Measurements from ENCODE around the gene RAC3. TPM values are rescaled to one million over a fixed set of nuclear protein-coding genes. Genes with fewer than 3 reads are reported as not detected.
A peak's percentile ranks its signal among the peaks of the same experiment; 100 is the strongest.

The RAC3 gene
- total and polyA plus RNA-seq, 2 of the 8 experiments (the other 6 are each of a cell fraction or from before 2014, with no cell fraction given), result 177 to 299 TPM

GRCh38 chr17:82022981-82023446 lies 8.5 kb upstream of the RAC3 start, which contains the start of gene LRRC45:
TSS of gene LRRC45 (plus strand) at chr17:82023305. CDS start at chr17:82023644, 339 bp downstream.
- H3K56ac ChIP-seq (replicated peaks; ENCODE audit: insufficient read length, low read depth, low read length), result peak within 1 kb of the TSS; percentile 84
- peak within 1 kb of the TSS; percentile 87 to 96 for H3K4me2 ChIP-seq (ENCODE audit: insufficient read depth in 1 of 2, low read depth in 2 of 2, low read length in 2 of 2)
- peaks cover 12% of the 10 kb centered on the region for H3K23me2 ChIP-seq (ENCODE audit: low read depth, low read length)
- 0 out of 2 replicates have a peak within 1 kb of the TSS, but pooled peaks have one; percentile 29 for H2BK15ac ChIP-seq (ENCODE audit: low read length)
- peaks cover 7 to 13% of the 10 kb centered on the region in 2 experiments for H4K20me1 ChIP-seq (replicated peaks in 1 of 2; ENCODE audit: control insufficient read depth in 1 of 2, insufficient read depth in 2 of 2, low read length in 2 of 2)
- peak within 1 kb of the TSS; percentile 52 for H4K5ac ChIP-seq (ENCODE audit: insufficient read length, low read depth, low read length)
- H3K4me3 ChIP-seq (ENCODE audit: extremely low read depth in 1 of 4, insufficient read depth in 2 of 4, low read depth in 3 of 4, low read length in 4 of 4), result peak within 1 kb of the TSS; percentile 83 to 93 (median 86)
- no peaks in the 10 kb centered on the region; a peak in 1 of 8 replicates for H3K36me3 ChIP-seq (ENCODE audit: control insufficient read depth in 2 of 4, insufficient read depth in 4 of 4, low read length in 3 of 4)
- FAIRE-seq, result no peak
- H3K27ac ChIP-seq (ENCODE audit: low read depth, low read length), result peak within 1 kb of the TSS; percentile 46; the same call in 1 of the 2 replicates
- H3K79me2 ChIP-seq (ENCODE audit: control insufficient read depth in 1 of 2, insufficient read depth in 2 of 2, low read length in 2 of 2), result peaks cover 0 to 12% of the 10 kb centered on the region in 2 experiments; a peak in 1 of 4 replicates
- H3K4me1 ChIP-seq (replicated peaks in 1 of 4; ENCODE audit: control insufficient read depth in 3 of 4, insufficient read depth in 4 of 4, low read length in 3 of 4), result peaks cover 0 to 14% (median 8%) of the 10 kb centered on the region in 4 experiments; a peak in 5 of 7 replicates
- peak within 1 kb of the TSS; percentile 69 for H4K8ac ChIP-seq (ENCODE audit: extremely low read depth, insufficient read depth, low read length)
- H3K18ac ChIP-seq (ENCODE audit: extremely low read depth, low read length), result peak within 1 kb of the TSS; percentile 71
- no peaks in the 10 kb centered on the region for H3K9me3 ChIP-seq (ENCODE audit: insufficient read depth in 2 of 2, low read depth in 1 of 2, low read length in 1 of 2)
- ChIA-PET POLR2A (ENCODE audit: partially characterized antibody) (interaction anchor here (0.5 to 4.3 kb wide), 21 partner anchors 9 to 356 kb away, joined by 3 to 22 read pairs (median 3); partner anchors contain the start of genes ASPSCR1, CCDC137, DCXR and FASN), CTCF (ENCODE audit: partially characterized antibody) (interaction anchor here (0.7 to 2.0 kb wide), 8 partner anchors 8 to 95 kb away, joined by 3 to 7 read pairs (median 4); partner anchors contain the start of genes MAFG and RAC3)
- no peak within 1 kb of the TSS; the same call in 1 of the 2 replicates for H2AK5ac ChIP-seq (ENCODE audit: low read depth, low read length)
- WGBS, 2 experiments (ENCODE audit: extremely low coverage in 1 of 2, insufficient coverage in 1 of 2, insufficient read length in 1 of 2, insufficient replicate concordance in 2 of 2, low coverage in 1 of 2, low lambda C conversion rate in 2 of 2, missing lambda C conversion rate in 1 of 2), result 0% methylated on average over 25 of the region's 42 CpGs; no CpG with 5 or more reads in 1 of the 2 experiments
- no peak within 1 kb of the TSS; the same call in 1 of the 2 replicates for H2AFZ ChIP-seq (ENCODE audit: low read length)
- H4K91ac ChIP-seq (replicated peaks; ENCODE audit: insufficient read length, low read length), result peak within 1 kb of the TSS; percentile 44
- H2BK5ac ChIP-seq (ENCODE audit: low read depth, low read length), result peak within 1 kb of the TSS; percentile 83; the same call in 1 of the 2 replicates
- H3K14ac ChIP-seq (ENCODE audit: insufficient read length), result no peak within 1 kb of the TSS
- H3K27me3 ChIP-seq (replicated peaks in 1 of 4; ENCODE audit: control insufficient read depth in 3 of 4, extremely low read depth in 1 of 4, insufficient read depth in 3 of 4, low read length in 3 of 4), result no peaks in the 10 kb centered on the region
- H3K79me1 ChIP-seq (ENCODE audit: low read depth, low read length), result peaks cover 4% of the 10 kb centered on the region; the same call in 1 of the 2 replicates
- DNase-seq (ENCODE audit: low read depth in 1 of 2, low spot score in 2 of 2), result peak; percentile 98 to 99
- H3K9ac ChIP-seq (replicated peaks in 1 of 4; ENCODE audit: extremely low read depth in 1 of 4, low read depth in 3 of 4, low read length in 3 of 4), result peak within 1 kb of the TSS; percentile 76 to 80 (median 80)
- no peak within 1 kb of the TSS for H2BK120ac ChIP-seq (replicated peaks; ENCODE audit: low read depth, low read length)
- no peak within 1 kb of the TSS for H2BK20ac ChIP-seq (ENCODE audit: low read length)
- peak within 1 kb of the TSS; percentile 21 for H3K4ac ChIP-seq (replicated peaks; ENCODE audit: insufficient read length, low read depth, low read length)
- H3K23ac ChIP-seq (ENCODE audit: insufficient read length), result no peak within 1 kb of the TSS
- H2BK12ac ChIP-seq (ENCODE audit: low read depth, low read length), result no peak within 1 kb of the TSS
- TF ChIP-seq SP2 (IDR thresholded peaks at IDR 0.05; ENCODE audit: low read length) (peak; percentile 53), SIX5 (IDR thresholded peaks at IDR 0.05; ENCODE audit: low read depth, low read length) (peak; percentile 66), SIN3A (conservative IDR thresholded peaks at IDR 0.05 in 1 of 2, IDR thresholded peaks at IDR 0.05 in 1 of 2; ENCODE audit: low read depth in 1 of 2, low read length in 2 of 2) (0 out of 4 replicates have a peak, but pooled peaks of 1 of the 2 experiments have one; percentile 58), BRCA1 (IDR thresholded peaks at IDR 0.05; ENCODE audit: low read depth, low read length) (no peak), GABPA (IDR thresholded peaks at IDR 0.05; ENCODE audit: borderline replicate concordance, insufficient read depth, low read length) (no peak), CREB1 (IDR thresholded peaks at IDR 0.05) (peak; percentile 65; the same call in 1 of the 2 replicates), MAX (IDR thresholded peaks at IDR 0.05) (0 out of 2 replicates have a peak, but pooled peaks have one; percentile 0), CBX5 (IDR thresholded peaks at IDR 0.05; ENCODE audit: low read depth, low read length) (no peak), SP4 (IDR thresholded peaks at IDR 0.05; ENCODE audit: low read length) (0 out of 2 replicates have a peak, but pooled peaks have one; percentile 55), CHD2 (IDR thresholded peaks at IDR 0.05; ENCODE audit: low read length) (0 out of 2 replicates have a peak, but pooled peaks have one; percentile 48), CEBPB (IDR thresholded peaks at IDR 0.05; ENCODE audit: low read depth, low read length) (no peak), CHD1 (IDR thresholded peaks at IDR 0.05; ENCODE audit: low read depth, low read length) (no peak), NRF1 (IDR thresholded peaks at IDR 0.05; ENCODE audit: low read depth, low read length) (peak; percentile 32; the same call in 1 of the 2 replicates)

Measured in H1 (cell line).